Sigmoid colon (tissue), 4 donors: ENCODE measurements around the gene APC.

Experiments used
- EP300 ChIP-seq, 4 donors: sonication (generic); formaldehyde crosslinking; IDR thresholded peaks; one replicate each; pipeline ENCODE4 v1.6.1; 2017; ENCODE audit warnings: antibody characterized with exemption in 4 of 4
- POLR2A ChIP-seq, 2 donors: fragments of 450-650 bp; IDR thresholded peaks; one replicate each; pipeline ENCODE4 v1.6.1; 2016; ENCODE audit warnings: antibody characterized with exemption in 2 of 2, mild to moderate bottlenecking in 2 of 2, moderate library complexity in 2 of 2
- TF ChIP-seq, protein P1 (sequence below), 4 experiments: fragments of 450-650 bp in 3 of 4; fragments of 200-600 bp in 1 of 4; IDR thresholded peaks; one replicate each; pipeline ENCODE4 v1.5.1; 2016 to 2019; ENCODE audit warnings: antibody characterized with exemption in 4 of 4, mild to moderate bottlenecking in 3 of 4, moderate library complexity in 2 of 4

DNA sequence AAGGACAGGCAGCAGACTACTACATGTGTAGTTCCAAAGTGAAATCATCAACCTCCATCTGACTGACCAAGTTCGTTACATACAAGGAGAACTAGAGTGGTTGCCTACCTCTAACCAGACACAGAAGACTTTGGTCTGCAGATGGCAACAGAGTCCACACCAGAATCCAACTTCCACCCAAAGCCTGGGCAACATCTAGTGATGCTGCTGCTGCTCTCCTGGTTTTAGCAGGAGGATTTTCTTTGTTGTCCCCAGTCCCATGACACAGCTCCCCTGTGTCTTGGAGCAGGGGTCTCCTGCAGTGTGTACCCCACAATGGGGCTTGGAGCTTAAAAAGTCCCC, 46.4 kb upstream of the APC start:
- TF ChIP-seq POLR2A (IDR thresholded peaks at IDR 0.05) = no peak
- TF ChIP-seq, protein P1, sequence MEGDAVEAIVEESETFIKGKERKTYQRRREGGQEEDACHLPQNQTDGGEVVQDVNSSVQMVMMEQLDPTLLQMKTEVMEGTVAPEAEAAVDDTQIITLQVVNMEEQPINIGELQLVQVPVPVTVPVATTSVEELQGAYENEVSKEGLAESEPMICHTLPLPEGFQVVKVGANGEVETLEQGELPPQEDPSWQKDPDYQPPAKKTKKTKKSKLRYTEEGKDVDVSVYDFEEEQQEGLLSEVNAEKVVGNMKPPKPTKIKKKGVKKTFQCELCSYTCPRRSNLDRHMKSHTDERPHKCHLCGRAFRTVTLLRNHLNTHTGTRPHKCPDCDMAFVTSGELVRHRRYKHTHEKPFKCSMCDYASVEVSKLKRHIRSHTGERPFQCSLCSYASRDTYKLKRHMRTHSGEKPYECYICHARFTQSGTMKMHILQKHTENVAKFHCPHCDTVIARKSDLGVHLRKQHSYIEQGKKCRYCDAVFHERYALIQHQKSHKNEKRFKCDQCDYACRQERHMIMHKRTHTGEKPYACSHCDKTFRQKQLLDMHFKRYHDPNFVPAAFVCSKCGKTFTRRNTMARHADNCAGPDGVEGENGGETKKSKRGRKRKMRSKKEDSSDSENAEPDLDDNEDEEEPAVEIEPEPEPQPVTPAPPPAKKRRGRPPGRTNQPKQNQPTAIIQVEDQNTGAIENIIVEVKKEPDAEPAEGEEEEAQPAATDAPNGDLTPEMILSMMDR (IDR thresholded peaks at IDR 0.05) = no peak
- TF ChIP-seq EP300 (IDR thresholded peaks at IDR 0.05) = no peak
